Parathyroid adenoma (tissue), 2 donors: ENCODE data around the gene TNFRSF19.
A peak's percentile ranks its signal among the peaks of the same experiment; 100 is the strongest.

ENCODE experiments used
- H2AFZ ChIP-seq: fragments of 300-600 bp; sonication (generic); one replicate; pipeline ENCODE4 v1.7.0; 2017; ENCODE audit warnings: antibody characterized with exemption, mild to moderate bottlenecking
- H3K27ac ChIP-seq: fragments of 300-600 bp; sonication (generic); one replicate; pipeline ENCODE4 v1.7.0; 2017
- H3K27me3 ChIP-seq: fragments of 300-600 bp; sonication (generic); one replicate; pipeline ENCODE4 v1.7.0; 2017; ENCODE audit warnings: low read length; ENCODE audit not compliant: control insufficient read depth, insufficient read depth
- H3K36me3 ChIP-seq: fragments of 300-600 bp; sonication (generic); one replicate; pipeline ENCODE4 v1.7.0; 2017; ENCODE audit warnings: low read length; ENCODE audit not compliant: control insufficient read depth, insufficient read depth
- H3K4me1 ChIP-seq: fragments of 300-600 bp; sonication (generic); one replicate; pipeline ENCODE4 v1.7.0; 2017; ENCODE audit warnings: control low read depth
- H3K4me2 ChIP-seq: fragments of 300-600 bp; sonication (generic); one replicate; pipeline ENCODE4 v1.7.0; 2017; ENCODE audit warnings: low read length
- H3K4me3 ChIP-seq: fragments of 300-600 bp; sonication (generic); one replicate; pipeline ENCODE4 v1.7.0; 2017; ENCODE audit warnings: low read depth, low read length
- H3K79me2 ChIP-seq: fragments of 300-600 bp; sonication (generic); one replicate; pipeline ENCODE4 v1.7.0; 2017; ENCODE audit warnings: control low read depth
- H3K9ac ChIP-seq: fragments of 300-600 bp; sonication (generic); one replicate; pipeline ENCODE4 v1.7.0; 2017; ENCODE audit warnings: mild to moderate bottlenecking
- H3K9me3 ChIP-seq: fragments of 300-600 bp; sonication (generic); one replicate; pipeline ENCODE4 v1.7.0; 2017; ENCODE audit warnings: low read length; ENCODE audit not compliant: control insufficient read depth
- TF ChIP-seq, protein P1 (sequence below): fragments of 300-600 bp; sonication (generic); IDR thresholded peaks from one replicate; pipeline ENCODE4 v1.7.0; 2017; ENCODE audit warnings: antibody characterized with exemption, mild to moderate bottlenecking
- donor health status: primary hyperparathyroidism.

Gene TNFRSF19

DNA sequence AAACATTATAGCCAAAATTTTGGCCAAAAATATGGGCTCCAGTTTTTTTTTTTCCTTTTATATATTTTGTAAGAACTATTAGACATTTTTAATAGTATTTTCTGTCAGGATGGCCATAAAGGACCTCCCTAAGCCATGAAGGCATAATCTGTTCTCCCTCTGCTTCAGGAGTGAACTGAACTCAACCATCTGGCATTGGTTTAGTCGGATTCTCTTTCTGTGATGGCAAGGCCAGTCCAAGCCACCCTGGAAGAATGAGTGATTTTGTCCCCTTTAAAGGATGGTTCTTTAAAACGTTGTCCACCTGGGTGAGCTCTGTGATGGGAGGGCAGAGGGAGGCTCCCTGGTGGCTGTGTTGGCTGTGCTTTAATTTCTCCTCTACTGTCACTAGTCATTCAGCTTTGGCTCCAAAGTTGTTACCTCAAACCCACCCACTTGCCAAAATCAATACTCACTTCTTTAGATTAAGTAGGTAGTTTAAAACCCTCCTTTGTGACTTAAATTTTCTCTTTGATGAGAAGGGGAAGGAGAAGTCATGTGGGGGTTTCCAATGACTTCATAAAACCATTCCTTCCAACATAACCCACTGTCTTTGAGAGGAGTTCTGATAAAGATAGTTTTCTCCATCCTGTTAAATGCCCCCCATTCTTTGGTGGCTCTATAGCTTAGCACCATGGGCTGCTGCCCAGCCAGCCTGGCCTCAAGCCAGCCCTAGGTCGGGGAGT lies 4.4 kb downstream of the TNFRSF19 start:
- Histone ChIP-seq H3K36me3 (no peaks in the 10 kb centered on the region), H3K79me2 (no peaks in the 10 kb centered on the region), H3K4me1 (no peaks in the 10 kb centered on the region), H3K27ac (no peak overlapping the region), H2AFZ (no peak overlapping the region), H3K9ac (no peak overlapping the region), H3K9me3 (no peaks in the 10 kb centered on the region), H3K4me2 (no peak overlapping the region), H3K4me3 (no peak overlapping the region), H3K27me3 (no peaks in the 10 kb centered on the region)
- TF ChIP-seq, protein P1, sequence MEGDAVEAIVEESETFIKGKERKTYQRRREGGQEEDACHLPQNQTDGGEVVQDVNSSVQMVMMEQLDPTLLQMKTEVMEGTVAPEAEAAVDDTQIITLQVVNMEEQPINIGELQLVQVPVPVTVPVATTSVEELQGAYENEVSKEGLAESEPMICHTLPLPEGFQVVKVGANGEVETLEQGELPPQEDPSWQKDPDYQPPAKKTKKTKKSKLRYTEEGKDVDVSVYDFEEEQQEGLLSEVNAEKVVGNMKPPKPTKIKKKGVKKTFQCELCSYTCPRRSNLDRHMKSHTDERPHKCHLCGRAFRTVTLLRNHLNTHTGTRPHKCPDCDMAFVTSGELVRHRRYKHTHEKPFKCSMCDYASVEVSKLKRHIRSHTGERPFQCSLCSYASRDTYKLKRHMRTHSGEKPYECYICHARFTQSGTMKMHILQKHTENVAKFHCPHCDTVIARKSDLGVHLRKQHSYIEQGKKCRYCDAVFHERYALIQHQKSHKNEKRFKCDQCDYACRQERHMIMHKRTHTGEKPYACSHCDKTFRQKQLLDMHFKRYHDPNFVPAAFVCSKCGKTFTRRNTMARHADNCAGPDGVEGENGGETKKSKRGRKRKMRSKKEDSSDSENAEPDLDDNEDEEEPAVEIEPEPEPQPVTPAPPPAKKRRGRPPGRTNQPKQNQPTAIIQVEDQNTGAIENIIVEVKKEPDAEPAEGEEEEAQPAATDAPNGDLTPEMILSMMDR: no peak

DNA sequence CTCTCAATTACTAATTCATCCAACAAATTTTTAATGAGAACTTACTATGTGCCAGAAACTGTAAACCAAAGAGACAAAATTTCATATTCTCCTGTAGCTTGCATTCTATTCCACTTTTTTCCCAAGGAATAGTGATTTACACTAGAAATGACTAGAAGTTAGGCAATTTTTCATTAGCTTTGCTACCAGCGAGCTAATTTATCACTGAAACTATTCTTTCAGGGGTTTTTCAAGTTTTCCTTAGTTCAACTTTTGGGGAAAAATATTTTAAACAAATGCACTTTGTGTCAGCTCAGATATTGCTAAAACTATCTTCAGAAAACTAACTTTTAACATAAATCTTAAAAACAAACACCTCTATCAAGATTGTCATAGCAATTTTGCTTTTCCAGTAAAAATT lies 5.4 kb downstream of the TNFRSF19 start:
- Histone ChIP-seq H3K79me2 (no peaks in the 10 kb centered on the region), H3K36me3 (no peaks in the 10 kb centered on the region)

DNA sequence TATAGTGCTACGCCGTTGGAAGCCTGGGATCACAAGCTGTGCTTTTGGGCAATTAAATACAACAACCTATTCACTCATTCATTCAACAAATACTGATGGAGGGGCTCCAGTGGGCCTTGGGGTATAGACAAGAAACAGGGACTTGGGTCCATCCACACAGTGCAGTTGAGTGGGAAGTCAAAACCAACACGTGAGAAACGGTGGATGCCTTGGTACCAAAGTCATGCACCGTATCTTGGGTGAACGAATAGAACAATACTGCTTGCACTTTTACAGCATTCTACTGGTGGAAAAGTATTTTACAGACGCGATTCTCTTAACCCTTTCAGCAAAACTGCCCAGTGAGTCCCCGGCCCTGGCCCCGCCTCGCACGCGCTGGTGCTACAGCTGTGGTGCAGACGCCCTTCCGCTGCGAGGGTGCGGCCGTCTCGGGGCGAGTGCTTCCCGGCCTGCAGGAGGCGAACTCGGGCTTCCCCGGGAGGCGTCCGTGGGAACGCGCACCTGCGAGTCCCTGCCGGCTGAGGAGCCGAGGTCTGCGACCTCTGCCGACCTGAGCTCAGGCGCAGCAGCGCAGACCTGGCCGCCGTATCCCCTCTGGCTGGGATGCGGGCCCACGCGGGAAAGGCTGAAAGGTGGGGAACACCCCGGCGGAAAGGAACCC lies 8.3 kb downstream of the TNFRSF19 start:
- H3K4me3 ChIP-seq: peak overlapping the region; percentile 55
- no peak overlapping the region for H3K9ac ChIP-seq
- no peaks in the 10 kb centered on the region for H3K4me1 ChIP-seq
- no peaks in the 10 kb centered on the region for H3K79me2 ChIP-seq
- peak overlapping the region; percentile 68 for H2AFZ ChIP-seq
- TF ChIP-seq, protein P1: peak; percentile 22
- peak overlapping the region; percentile 68 for H3K4me2 ChIP-seq
- H3K27ac ChIP-seq: no peak overlapping the region
- H3K36me3 ChIP-seq: no peaks in the 10 kb centered on the region
- H3K9me3 ChIP-seq: no peaks in the 10 kb centered on the region
- no peaks in the 10 kb centered on the region for H3K27me3 ChIP-seq

More for the DNA sequence above, 5.4 kb downstream of the TNFRSF19 start:
- Histone ChIP-seq H3K9ac (no peak overlapping the region), H3K27ac (no peak overlapping the region), H3K4me1 (no peaks in the 10 kb centered on the region), H3K4me3 (no peak overlapping the region), H2AFZ (no peak overlapping the region), H3K9me3 (no peaks in the 10 kb centered on the region), H3K27me3 (no peaks in the 10 kb centered on the region), H3K4me2 (no peak overlapping the region)
- TF ChIP-seq, protein P1: no peak

DNA sequence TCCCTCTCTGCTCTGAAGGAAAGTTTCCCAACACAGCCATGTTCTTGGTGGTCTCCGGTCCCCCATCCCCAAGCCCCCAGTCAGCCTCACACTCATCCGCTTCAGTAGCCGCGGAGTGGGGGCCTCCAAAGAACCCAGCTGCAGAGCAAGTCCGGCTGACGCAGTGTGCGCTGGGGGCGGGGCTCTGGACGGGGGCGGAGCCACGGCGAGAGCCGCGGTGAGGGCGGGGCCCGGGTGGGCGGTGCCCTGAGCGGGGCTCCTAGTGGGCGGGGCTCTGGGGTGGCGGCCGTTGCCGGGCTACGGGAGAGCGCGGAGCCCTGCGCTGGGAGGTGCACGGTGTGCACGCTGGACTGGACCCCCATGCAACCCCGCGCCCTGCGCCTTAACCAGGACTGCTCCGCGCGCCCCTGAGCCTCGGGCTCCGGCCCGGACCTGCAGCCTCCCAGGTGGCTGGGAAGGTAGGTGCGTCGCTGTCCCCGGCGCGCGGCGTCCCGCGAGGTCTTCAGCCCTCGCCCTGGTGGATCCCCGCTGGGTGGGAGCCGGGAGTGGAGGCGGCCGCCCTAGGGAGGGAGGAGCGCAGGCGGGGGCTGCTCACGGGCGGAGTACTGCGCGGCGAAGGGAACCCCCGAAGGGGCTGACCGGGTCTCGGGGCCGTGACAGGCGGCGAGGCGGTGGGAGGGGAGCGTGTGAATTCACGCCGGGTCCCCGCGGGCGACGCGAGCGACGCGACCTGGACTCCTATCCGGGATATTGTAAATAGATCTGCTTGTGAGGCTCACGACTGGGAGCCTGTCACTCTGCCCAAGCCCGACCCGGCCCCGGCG lies 9.1 kb downstream of the TNFRSF19 start:
- peak overlapping the region; percentile 55 for H3K4me3 ChIP-seq
- TF ChIP-seq, protein P1: no peak
- no peaks in the 10 kb centered on the region for H3K4me1 ChIP-seq
- H3K9ac ChIP-seq: no peak overlapping the region
- no peak overlapping the region for H3K27ac ChIP-seq
- H2AFZ ChIP-seq: peak overlapping the region; percentile 71
- H3K9me3 ChIP-seq: no peaks in the 10 kb centered on the region
- no peaks in the 10 kb centered on the region for H3K79me2 ChIP-seq
- no peaks in the 10 kb centered on the region for H3K27me3 ChIP-seq
- no peaks in the 10 kb centered on the region for H3K36me3 ChIP-seq
- peak overlapping the region; percentile 68 for H3K4me2 ChIP-seq
